Measurements from ENCODE around the gene CAMSAP2.

CAMSAP2 gene

DNA sequence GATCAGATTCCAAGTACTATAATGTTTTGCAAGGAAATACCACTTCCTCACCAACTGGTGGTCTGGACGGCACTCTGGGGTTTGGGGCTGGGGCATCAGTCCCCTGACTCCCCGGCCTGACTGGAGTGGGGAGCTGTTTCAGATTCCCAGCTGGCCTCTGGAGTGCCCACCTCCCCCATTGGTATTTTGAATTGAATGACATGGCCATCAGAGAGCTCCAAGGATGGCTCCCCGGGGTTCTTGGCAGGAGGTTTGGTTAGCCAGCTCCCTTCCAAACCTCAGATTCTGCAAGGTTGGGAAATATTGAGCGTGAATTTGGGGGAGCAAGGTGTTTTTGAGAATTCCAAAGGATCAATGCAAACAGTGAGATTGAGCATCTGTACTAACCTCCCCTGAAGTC lies 153.9 kb downstream of the CAMSAP2 start:
- Histone ChIP-seq H3K4me1 (ENCODE audit: control insufficient read depth, insufficient read depth, low read length) (peaks cover 66% of the 10 kb centered on the region), H3K4me3 (ENCODE audit: low read depth, low read length) (peak overlapping the region; percentile 83), H3K36me3 (ENCODE audit: control insufficient read depth, insufficient read depth, low read length) (no peaks in the 10 kb centered on the region), H3K27ac (ENCODE audit: low read depth, low read length) (peak overlapping the region; percentile 100; the same call in 1 of the 2 replicates), H3K9me3 (ENCODE audit: control insufficient read depth, insufficient read depth, low read depth, low read length) (no peaks in the 10 kb centered on the region), H3K9ac (ENCODE audit: low read length) (peak overlapping the region; percentile 100), H3K27me3 (ENCODE audit: control insufficient read depth, insufficient read depth, low read length) (no peaks in the 10 kb centered on the region)

DNA sequence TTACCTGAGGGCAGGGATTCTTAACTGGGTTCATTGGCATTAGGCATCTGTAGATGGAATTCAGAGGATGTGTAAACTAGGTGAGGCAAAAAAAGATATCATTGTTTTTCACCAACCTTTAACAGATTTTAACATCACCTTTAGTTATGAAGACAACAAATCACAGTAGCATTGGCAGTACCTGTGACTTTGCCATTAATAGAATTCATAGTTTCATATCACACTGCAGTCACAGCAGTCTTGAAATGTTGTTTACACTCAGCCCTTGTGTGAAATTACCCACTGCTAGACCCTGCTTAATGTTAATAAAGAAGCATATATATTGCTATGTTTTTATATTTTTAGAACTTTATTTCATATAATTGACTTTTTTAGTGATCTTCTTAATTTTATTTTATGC lies 154.3 kb downstream of the CAMSAP2 start:
- H3K9ac ChIP-seq (ENCODE audit: low read length): peak overlapping the region; percentile 100
- H3K9me3 ChIP-seq (ENCODE audit: control insufficient read depth, insufficient read depth, low read depth, low read length): no peaks in the 10 kb centered on the region
- H3K4me1 ChIP-seq (ENCODE audit: control insufficient read depth, insufficient read depth, low read length): peaks cover 64% of the 10 kb centered on the region
- H3K36me3 ChIP-seq (ENCODE audit: control insufficient read depth, insufficient read depth, low read length): peaks cover 3% of the 10 kb centered on the region
- no peaks in the 10 kb centered on the region for H3K27me3 ChIP-seq (ENCODE audit: control insufficient read depth, insufficient read depth, low read length)
- H3K4me3 ChIP-seq (ENCODE audit: low read depth, low read length): peak overlapping the region; percentile 83
- peak overlapping the region; percentile 100; the same call in 1 of the 2 replicates for H3K27ac ChIP-seq (ENCODE audit: low read depth, low read length)

DNA sequence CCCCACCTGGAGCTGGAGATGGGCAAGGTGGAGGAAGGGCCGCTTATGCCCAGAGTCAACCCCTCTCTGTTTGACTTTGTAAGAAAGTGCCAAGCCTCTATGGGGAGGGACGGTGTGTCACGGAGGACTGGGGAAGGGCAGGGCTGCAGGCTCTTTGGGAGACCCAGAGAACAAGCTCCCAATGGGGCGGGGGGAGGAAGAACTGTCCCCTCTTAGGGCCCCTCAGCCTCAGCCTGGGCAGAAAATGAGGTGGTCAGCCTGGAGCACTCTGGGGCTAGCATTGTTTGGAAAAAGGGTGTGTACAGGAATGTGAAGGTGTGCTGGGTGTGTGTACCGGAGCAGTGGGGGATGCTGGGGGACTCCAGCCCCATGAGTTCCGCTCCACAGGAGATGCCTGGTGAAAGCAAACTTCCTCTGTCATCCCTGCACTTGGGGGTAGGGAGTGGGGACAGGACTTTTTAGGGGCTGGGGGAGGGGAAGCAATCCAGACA lies 154.8 kb downstream of the CAMSAP2 start:
- Histone ChIP-seq H3K9me3 (ENCODE audit: control insufficient read depth, insufficient read depth, low read depth, low read length) (no peaks in the 10 kb centered on the region), H3K9ac (ENCODE audit: low read length) (peak overlapping the region; percentile 21), H3K4me3 (ENCODE audit: low read depth, low read length) (peak overlapping the region; percentile 83), H3K4me1 (ENCODE audit: control insufficient read depth, insufficient read depth, low read length) (peaks cover 64% of the 10 kb centered on the region), H3K27ac (ENCODE audit: low read depth, low read length) (peak overlapping the region; percentile 34; the same call in 1 of the 2 replicates), H3K36me3 (ENCODE audit: control insufficient read depth, insufficient read depth, low read length) (peaks cover 8% of the 10 kb centered on the region), H3K27me3 (ENCODE audit: control insufficient read depth, insufficient read depth, low read length) (no peaks in the 10 kb centered on the region)

DNA sequence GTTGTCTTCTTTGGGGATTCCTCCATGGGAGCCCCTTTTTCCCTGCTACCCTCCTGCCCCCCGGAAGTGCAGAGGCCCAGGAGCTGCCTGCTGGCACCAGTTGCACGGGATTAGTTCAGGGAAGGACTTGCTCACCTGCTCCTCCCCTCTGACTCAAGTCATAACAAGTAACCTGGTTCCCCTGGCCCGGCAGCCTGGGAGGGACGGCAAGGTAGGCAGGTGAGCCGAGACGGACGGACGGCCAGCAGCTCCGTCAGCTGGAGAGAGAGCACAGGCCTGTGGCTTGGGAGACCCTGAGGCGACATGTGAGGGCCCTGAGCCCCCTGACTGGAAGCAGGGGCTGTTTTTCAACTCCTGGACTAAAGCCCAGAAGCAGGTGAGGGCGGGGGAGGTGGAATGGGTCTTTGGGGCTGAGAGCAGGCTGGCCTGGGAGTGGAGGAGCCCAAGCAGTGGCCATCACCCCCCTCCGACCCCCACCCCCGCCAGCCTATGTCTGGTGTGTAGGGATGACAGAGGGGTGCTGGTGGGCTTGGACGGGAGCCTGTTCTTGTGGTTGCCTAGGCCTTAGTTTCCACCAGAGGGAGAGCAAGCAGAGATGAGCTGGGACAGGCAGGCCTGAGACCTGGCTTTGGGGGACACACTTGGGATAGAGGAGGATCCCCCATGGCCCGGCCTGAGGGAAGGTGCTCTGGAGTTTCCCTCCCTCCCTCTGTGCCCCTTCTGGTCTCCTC lies 156.2 kb downstream of the CAMSAP2 start, which contains the start of gene INAVA:
Gene INAVA (plus strand): TSS at position 189 of the 731 bp plus-strand sequence. CDS start 3,501 bp downstream, outside the sequence.
- H3K4me3 ChIP-seq (ENCODE audit: low read depth, low read length): peak within 1 kb of the TSS; percentile 83
- peak within 1 kb of the TSS; percentile 8 for H3K9ac ChIP-seq (ENCODE audit: low read length)

DNA sequence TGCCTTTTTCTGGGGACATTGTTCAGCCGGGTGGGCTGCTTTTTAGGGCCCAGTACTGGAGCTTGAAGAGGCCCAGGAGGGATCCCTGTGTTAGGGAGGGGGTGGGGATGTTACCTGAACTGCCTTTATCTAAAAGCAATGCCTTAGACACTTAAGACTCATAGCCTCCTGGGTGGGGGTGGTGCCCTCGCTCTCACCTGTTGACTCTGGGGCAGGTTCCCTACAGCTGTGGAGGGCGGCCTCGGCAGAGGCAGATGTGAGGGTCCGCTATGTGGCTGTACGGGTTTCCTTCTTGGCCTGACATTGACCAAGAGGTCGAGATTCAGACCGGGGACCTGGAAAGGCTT lies 156.7 kb downstream of the CAMSAP2 start:
- H3K27ac ChIP-seq (ENCODE audit: low read depth, low read length): no peak overlapping the region
- no peaks in the 10 kb centered on the region for H3K27me3 ChIP-seq (ENCODE audit: control insufficient read depth, insufficient read depth, low read length)
- no peak overlapping the region for H3K9ac ChIP-seq (ENCODE audit: low read length)
- no peaks in the 10 kb centered on the region for H3K9me3 ChIP-seq (ENCODE audit: control insufficient read depth, insufficient read depth, low read depth, low read length)
- H3K4me3 ChIP-seq (ENCODE audit: low read depth, low read length): no peak overlapping the region
- H3K4me1 ChIP-seq (ENCODE audit: control insufficient read depth, insufficient read depth, low read length): peaks cover 59% of the 10 kb centered on the region
- H3K36me3 ChIP-seq (ENCODE audit: control insufficient read depth, insufficient read depth, low read length): peaks cover 28% of the 10 kb centered on the region

More for the DNA sequence above, 156.2 kb downstream of the CAMSAP2 start, which contains the start of gene INAVA:
- Histone ChIP-seq H3K9me3 (ENCODE audit: control insufficient read depth, insufficient read depth, low read depth, low read length) (no peaks in the 10 kb centered on the region), H3K36me3 (ENCODE audit: control insufficient read depth, insufficient read depth, low read length) (peaks cover 22% of the 10 kb centered on the region), H3K27ac (ENCODE audit: low read depth, low read length) (peak within 1 kb of the TSS; percentile 34; the same call in 1 of the 2 replicates), H3K4me1 (ENCODE audit: control insufficient read depth, insufficient read depth, low read length) (peaks cover 61% of the 10 kb centered on the region), H3K27me3 (ENCODE audit: control insufficient read depth, insufficient read depth, low read length) (no peaks in the 10 kb centered on the region)

DNA sequence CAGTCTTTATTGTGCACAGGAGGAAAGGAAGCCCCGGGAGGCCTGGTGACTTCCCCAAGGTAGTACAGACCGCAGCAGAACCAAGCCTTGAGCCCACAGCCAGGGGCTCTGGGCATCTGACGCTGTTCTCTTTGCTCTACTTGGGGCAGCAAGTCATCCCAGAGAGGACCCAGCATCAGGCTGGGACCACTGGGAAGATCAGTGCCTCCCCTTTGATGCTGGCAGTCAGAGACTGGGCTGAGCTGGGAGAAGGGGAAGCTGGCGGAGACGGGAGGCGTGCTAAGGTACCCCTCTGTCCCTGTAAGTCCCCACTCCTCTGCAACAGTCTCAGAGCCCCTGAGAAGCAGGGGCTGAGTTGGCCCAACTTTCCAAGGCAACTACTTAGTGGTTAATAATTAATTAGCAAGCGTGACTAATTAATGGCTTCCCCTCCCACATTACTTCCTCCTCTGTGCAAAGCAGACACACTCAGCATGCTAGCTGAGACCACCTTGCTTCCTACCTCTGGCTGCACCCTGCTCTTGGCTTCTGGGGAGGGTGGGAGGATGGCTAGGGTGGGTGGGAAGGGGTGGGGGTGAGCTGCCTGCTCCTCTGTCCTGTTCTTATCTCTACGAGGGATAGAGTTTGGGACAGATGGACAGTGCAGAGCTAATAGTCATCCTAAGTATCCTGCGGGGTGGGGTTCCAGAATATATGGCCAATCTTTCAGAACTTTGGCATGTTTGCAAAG lies 157.3 kb downstream of the CAMSAP2 start:
- H3K36me3 ChIP-seq (ENCODE audit: control insufficient read depth, insufficient read depth, low read length): peaks cover 33% of the 10 kb centered on the region
- H3K4me3 ChIP-seq (ENCODE audit: low read depth, low read length): no peak overlapping the region
- peaks cover 57% of the 10 kb centered on the region for H3K4me1 ChIP-seq (ENCODE audit: control insufficient read depth, insufficient read depth, low read length)
- no peak overlapping the region for H3K27ac ChIP-seq (ENCODE audit: low read depth, low read length)
- no peak overlapping the region for H3K9ac ChIP-seq (ENCODE audit: low read length)
- no peaks in the 10 kb centered on the region for H3K27me3 ChIP-seq (ENCODE audit: control insufficient read depth, insufficient read depth, low read length)
- no peaks in the 10 kb centered on the region for H3K9me3 ChIP-seq (ENCODE audit: control insufficient read depth, insufficient read depth, low read depth, low read length)

DNA sequence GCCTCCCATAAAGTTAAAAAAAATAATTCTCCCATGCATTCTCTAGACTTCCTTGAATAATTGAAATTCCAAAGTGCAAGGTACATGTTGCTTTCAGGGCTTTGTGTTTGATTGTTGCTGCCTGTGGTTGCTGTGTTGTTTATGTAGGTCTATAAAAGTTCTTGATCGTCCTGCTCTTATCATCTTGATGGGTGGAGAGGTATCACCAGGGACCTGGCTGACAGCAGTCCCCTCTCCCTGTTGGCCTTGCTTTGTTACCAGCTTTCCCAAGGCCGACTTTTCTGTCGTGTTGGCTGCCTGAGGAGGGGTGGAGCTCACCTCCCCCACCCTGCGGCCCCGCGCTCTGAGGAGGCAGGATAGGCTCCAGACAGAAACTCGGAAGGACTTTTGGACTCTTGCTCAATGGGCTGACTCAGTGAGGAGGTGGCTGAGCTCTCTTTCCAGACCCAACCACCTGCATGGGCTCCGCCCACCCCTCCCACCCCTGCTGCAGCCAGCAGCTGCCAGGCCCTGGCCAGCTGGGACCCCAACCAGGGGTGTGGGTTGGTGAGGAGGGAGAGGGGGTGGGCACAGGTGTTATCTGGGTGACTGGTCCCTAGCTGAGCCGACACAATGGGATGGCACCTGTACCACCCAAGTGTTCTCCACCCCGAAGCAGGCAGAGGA lies 158.0 kb downstream of the CAMSAP2 start:
- peaks cover 40% of the 10 kb centered on the region for H3K36me3 ChIP-seq (ENCODE audit: control insufficient read depth, insufficient read depth, low read length)
- H3K4me3 ChIP-seq (ENCODE audit: low read depth, low read length): no peak overlapping the region
- peaks cover 57% of the 10 kb centered on the region for H3K4me1 ChIP-seq (ENCODE audit: control insufficient read depth, insufficient read depth, low read length)
- no peak overlapping the region for H3K9ac ChIP-seq (ENCODE audit: low read length)
- no peaks in the 10 kb centered on the region for H3K9me3 ChIP-seq (ENCODE audit: control insufficient read depth, insufficient read depth, low read depth, low read length)
- H3K27ac ChIP-seq (ENCODE audit: low read depth, low read length): no peak overlapping the region
- no peaks in the 10 kb centered on the region for H3K27me3 ChIP-seq (ENCODE audit: control insufficient read depth, insufficient read depth, low read length)

DNA sequence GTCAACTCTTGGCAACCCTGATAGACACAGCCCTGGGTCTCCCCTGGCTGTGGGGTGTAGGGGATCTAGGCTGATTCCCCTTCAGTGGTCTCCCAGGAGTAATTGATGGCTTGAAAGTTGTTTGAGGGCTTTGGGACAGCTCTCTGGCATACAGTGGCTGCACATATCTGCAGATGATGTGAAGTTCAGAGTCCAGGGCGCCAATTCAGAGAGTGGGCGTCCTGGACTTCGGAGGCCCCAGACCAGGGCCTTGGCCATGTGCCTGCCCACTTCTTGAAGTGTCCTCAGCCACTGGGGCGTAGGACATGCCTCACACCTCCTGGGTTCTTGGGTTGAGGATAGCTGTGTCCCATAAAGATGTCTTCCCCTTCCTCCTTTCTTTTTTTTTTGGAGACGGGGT lies 158.6 kb downstream of the CAMSAP2 start:
- H3K4me3 ChIP-seq (ENCODE audit: low read depth, low read length): no peak overlapping the region
- H3K9me3 ChIP-seq (ENCODE audit: control insufficient read depth, insufficient read depth, low read depth, low read length): no peaks in the 10 kb centered on the region
- peaks cover 46% of the 10 kb centered on the region for H3K36me3 ChIP-seq (ENCODE audit: control insufficient read depth, insufficient read depth, low read length)
- H3K27ac ChIP-seq (ENCODE audit: low read depth, low read length): 0 out of 2 replicates have a peak overlapping the region, but pooled peaks have one; percentile 23
- H3K9ac ChIP-seq (ENCODE audit: low read length): no peak overlapping the region
- peaks cover 57% of the 10 kb centered on the region for H3K4me1 ChIP-seq (ENCODE audit: control insufficient read depth, insufficient read depth, low read length)
- H3K27me3 ChIP-seq (ENCODE audit: control insufficient read depth, insufficient read depth, low read length): no peaks in the 10 kb centered on the region

DNA sequence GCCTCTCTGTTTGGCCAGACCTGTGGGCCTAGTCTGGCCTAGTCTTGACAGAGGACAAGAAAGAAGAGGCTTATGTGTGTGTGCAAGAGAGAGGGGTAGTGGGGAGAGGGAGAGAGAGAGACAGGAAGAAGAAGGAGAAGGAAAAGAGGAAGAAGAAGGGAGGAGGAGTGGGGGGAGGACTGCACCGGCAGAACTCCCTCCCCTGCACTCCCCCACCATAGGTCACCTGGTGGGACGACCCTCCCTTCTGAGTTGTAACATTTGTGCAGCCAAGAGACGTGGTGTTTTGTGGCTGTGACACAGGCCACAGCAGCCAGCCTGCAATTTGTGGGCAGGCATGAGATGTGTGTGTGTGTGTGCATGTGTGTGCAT lies 160.3 kb downstream of the CAMSAP2 start:
- Histone ChIP-seq H3K4me1 (ENCODE audit: control insufficient read depth, insufficient read depth, low read length) (peaks cover 40% of the 10 kb centered on the region), H3K36me3 (ENCODE audit: control insufficient read depth, insufficient read depth, low read length) (peaks cover 55% of the 10 kb centered on the region)

DNA sequence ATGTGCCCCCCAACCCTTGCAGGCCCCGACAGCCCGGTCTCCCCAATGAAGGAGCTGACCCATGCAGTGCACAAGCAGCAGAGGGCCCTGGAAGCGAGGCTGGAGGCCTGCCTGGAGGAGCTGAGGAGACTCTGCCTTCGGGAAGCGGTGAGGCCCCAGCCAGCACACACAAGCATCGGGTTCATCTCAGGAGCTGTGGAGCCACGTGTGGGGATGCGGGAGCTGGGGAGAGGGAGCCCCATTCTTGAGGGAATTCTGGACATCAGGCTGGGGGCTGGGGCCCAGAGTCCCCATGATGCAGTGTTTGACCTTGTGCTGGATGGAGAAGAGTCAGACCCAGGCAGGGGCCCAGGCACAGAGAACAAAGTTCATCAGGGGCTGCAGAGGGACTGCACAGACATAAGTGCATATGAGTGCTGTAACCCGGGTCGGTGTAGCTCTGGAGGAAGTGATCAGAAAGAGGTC lies 160.8 kb downstream of the CAMSAP2 start:
- H3K27me3 ChIP-seq (ENCODE audit: control insufficient read depth, insufficient read depth, low read length): no peaks in the 10 kb centered on the region
- peaks cover 35% of the 10 kb centered on the region for H3K4me1 ChIP-seq (ENCODE audit: control insufficient read depth, insufficient read depth, low read length)
- H3K4me3 ChIP-seq (ENCODE audit: low read depth, low read length): no peak overlapping the region
- no peaks in the 10 kb centered on the region for H3K9me3 ChIP-seq (ENCODE audit: control insufficient read depth, insufficient read depth, low read depth, low read length)
- H3K36me3 ChIP-seq (ENCODE audit: control insufficient read depth, insufficient read depth, low read length): peaks cover 59% of the 10 kb centered on the region
- no peak overlapping the region for H3K9ac ChIP-seq (ENCODE audit: low read length)
- no peak overlapping the region for H3K27ac ChIP-seq (ENCODE audit: low read depth, low read length)

More for the DNA sequence above, 160.3 kb downstream of the CAMSAP2 start:
- H3K4me3 ChIP-seq (ENCODE audit: low read depth, low read length): no peak overlapping the region
- no peak overlapping the region for H3K9ac ChIP-seq (ENCODE audit: low read length)
- no peaks in the 10 kb centered on the region for H3K9me3 ChIP-seq (ENCODE audit: control insufficient read depth, insufficient read depth, low read depth, low read length)
- H3K27me3 ChIP-seq (ENCODE audit: control insufficient read depth, insufficient read depth, low read length): no peaks in the 10 kb centered on the region
- H3K27ac ChIP-seq (ENCODE audit: low read depth, low read length): no peak overlapping the region
